OCI-LY3 (cell line): Measurements from ENCODE around the gene ABCB6.
A peak's percentile ranks its signal among the peaks of the same experiment; 100 is the strongest.

Experiments
- H2AFZ ChIP-seq: fragments of 200-600, 300-600 bp; shearing (Covaris generic); 2 replicates; pipeline ENCODE4 v1.6.0; 2014; ENCODE audit warnings: antibody characterized with exemption, low read depth, low read length
- H3K27ac ChIP-seq: fragments of 200-600, 300-600 bp; sonication (generic); 2 replicates; pipeline ENCODE4 v1.5.1; 2014; ENCODE audit warnings: mild to moderate bottlenecking, low read length, moderate library complexity, mixed read lengths
- H3K27me3 ChIP-seq: fragments of 200-600, 300-600 bp; sonication (generic); 2 replicates; pipeline ENCODE4 v1.6.1; 2014; ENCODE audit warnings: low read depth, low read length, mixed read lengths
- H3K36me3 ChIP-seq: fragments of 200-600, 300-600 bp; sonication (generic); replicated peaks from 2 replicates; pipeline ENCODE3; 2014; ENCODE audit warnings: low read depth, low read length, mixed read lengths
- H3K4me1 ChIP-seq: fragments of 300-600, 200-600 bp; sonication (generic); 2 replicates; pipeline ENCODE4 v1.6.1; 2014; ENCODE audit warnings: low read length, mixed read lengths
- H3K4me2 ChIP-seq: fragments of 200-600, 300-600 bp; sonication (generic); 2 replicates; pipeline ENCODE4 v1.6.1; 2014; ENCODE audit warnings: low read length, mixed read lengths
- H3K4me3 ChIP-seq: fragments of 300-600, 200-600 bp; sonication (generic); 2 replicates; pipeline ENCODE4 v1.5.1; 2014; ENCODE audit warnings: antibody characterized with exemption, mild to moderate bottlenecking, low read length, moderate library complexity
- H3K79me2 ChIP-seq: fragments of 300-600, 200-600 bp; shearing (Covaris generic); 2 replicates; pipeline ENCODE4 v1.6.1; 2014; ENCODE audit warnings: mild to moderate bottlenecking, low read length, mixed read lengths
- H3K9ac ChIP-seq: fragments of 300-600, 200-600 bp; shearing (Covaris generic); 2 replicates; pipeline ENCODE4 v1.6.0; 2014; ENCODE audit warnings: mild to moderate bottlenecking, low read length, moderate library complexity
- H3K9me3 ChIP-seq: fragments of 200-600, 300-600 bp; shearing (Covaris generic); 2 replicates; pipeline ENCODE4 v1.6.1; 2014; ENCODE audit warnings: low read length, mixed read lengths; ENCODE audit not compliant: insufficient read depth
- H4K20me1 ChIP-seq: fragments of 200-600, 300-600 bp; sonication (generic); 2 replicates; pipeline ENCODE4 v1.6.1; 2016; ENCODE audit warnings: low read length, mixed read lengths; ENCODE audit not compliant: insufficient read depth
- CTCF ChIP-seq: fragments of 200-600, 300-600 bp; sonication (generic); IDR thresholded peaks from 2 replicates; pipeline ENCODE4 v1.5.1; 2014; ENCODE audit warnings: antibody characterized with exemption, low read length, low read depth
- EZH2phosphoT487 ChIP-seq: fragments of 200-600 bp; shearing (Covaris generic); IDR thresholded peaks from 2 replicates; pipeline ENCODE4 v1.6.1; 2018; ENCODE audit warnings: antibody characterized with exemption, mixed run types, low read depth

The ABCB6 gene

DNA sequence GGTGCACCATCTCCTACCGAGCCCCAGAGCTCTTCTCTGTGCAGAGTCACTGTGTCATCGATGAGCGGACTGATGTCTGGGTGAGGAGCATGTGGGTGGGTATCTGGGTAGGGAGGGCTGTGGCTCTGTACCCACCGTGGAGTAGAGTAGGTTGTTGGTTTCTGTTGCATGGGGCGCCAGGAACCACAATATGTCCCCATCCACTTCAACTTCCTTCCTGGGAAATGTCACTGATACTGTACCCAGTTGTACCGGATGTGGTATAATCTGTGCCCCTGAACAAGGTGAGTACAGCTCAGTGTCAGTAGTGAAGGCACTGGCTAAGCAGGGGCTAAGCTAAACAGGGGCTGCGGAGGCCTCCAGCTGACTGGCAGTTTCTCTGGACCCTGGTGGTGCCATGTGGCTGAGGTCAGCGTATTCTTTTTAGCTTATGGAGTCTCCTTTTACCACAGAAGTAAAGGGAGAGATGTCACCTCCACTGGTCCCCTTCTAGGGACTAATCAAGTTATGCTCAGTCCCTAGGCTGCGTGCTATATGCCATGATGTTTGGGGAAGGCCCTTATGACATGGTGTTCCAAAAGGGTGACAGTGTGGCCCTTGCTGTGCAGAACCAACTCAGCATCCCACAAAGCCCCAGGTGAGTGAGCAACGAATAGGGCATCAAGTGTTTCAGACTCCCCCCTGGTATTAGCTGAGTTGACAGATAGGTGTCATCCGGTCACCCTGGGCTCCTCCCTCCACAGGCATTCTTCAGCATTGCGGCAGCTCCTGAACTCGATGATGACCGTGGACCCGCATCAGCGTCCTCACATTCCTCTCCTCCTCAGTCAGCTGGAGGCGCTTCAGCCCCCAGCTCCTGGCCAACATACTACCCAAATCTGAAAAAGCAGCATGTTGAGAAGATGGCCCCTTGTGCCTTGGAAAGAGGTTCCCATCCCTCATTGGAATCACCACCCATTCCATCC, 29.2 kb upstream of the ABCB6 start:
- no peak overlapping the region for H3K4me3 ChIP-seq
- no peaks in the 10 kb centered on the region for H3K9me3 ChIP-seq
- no peak overlapping the region for H2AFZ ChIP-seq
- H4K20me1 ChIP-seq, result no peaks in the 10 kb centered on the region
- H3K79me2 ChIP-seq, result peaks cover 31% of the 10 kb centered on the region
- H3K4me1 ChIP-seq, result peaks cover 46% of the 10 kb centered on the region
- TF ChIP-seq CTCF (no peak), EZH2phosphoT487 (no peak)
- peaks cover 18% of the 10 kb centered on the region for H3K36me3 ChIP-seq
- no peak overlapping the region for H3K4me2 ChIP-seq
- H3K27ac ChIP-seq, result no peak overlapping the region
- no peak overlapping the region for H3K9ac ChIP-seq
- H3K27me3 ChIP-seq, result no peaks in the 10 kb centered on the region

DNA sequence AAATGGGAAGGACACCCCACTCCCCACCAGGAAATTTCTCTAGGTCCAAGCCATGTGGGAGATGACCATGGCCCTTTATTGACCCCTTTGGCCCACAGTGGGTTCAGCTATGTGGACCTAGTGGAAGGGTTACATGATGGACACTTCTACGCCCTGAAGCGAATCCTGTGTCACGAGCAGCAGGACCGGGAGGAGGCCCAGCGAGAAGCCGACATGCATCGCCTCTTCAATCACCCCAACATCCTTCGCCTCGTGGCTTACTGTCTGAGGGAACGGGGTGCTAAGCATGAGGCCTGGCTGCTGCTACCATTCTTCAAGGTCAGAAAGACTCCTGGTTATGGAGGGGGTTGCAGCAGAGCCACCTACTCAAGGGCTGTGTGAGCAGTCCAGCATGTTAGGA, 27.8 kb upstream of the ABCB6 start:
- Histone ChIP-seq H2AFZ (no peak overlapping the region), H3K9me3 (no peaks in the 10 kb centered on the region), H3K36me3 (peaks cover 13% of the 10 kb centered on the region), H3K4me1 (peaks cover 37% of the 10 kb centered on the region), H3K4me3 (no peak overlapping the region), H3K27ac (no peak overlapping the region), H3K4me2 (no peak overlapping the region), H3K79me2 (peaks cover 18% of the 10 kb centered on the region), H3K27me3 (no peaks in the 10 kb centered on the region), H4K20me1 (no peaks in the 10 kb centered on the region), H3K9ac (no peak overlapping the region)
- TF ChIP-seq EZH2phosphoT487 (no peak), CTCF (no peak)

- H3K27ac ChIP-seq, result peak overlapping the region; percentile 58
- H3K9me3 ChIP-seq, result no peaks in the 10 kb centered on the region
- H3K27me3 ChIP-seq, result no peaks in the 10 kb centered on the region
- H2AFZ ChIP-seq, result no peak overlapping the region
- no peak for TF ChIP-seq CTCF
- no peak for TF ChIP-seq EZH2phosphoT487
- no peaks in the 10 kb centered on the region for H4K20me1 ChIP-seq
- H3K36me3 ChIP-seq, result peaks cover 7% of the 10 kb centered on the region
- H3K4me3 ChIP-seq, result peak overlapping the region; percentile 98
- H3K79me2 ChIP-seq, result peaks cover 16% of the 10 kb centered on the region
- peak overlapping the region; percentile 86 for H3K4me2 ChIP-seq
- peak overlapping the region; percentile 87 for H3K9ac ChIP-seq
- H3K4me1 ChIP-seq, result peaks cover 37% of the 10 kb centered on the region
Measured at GRCh38 chr2:219245899-219246230, 27.1 kb upstream of the ABCB6 start.

- Histone ChIP-seq H3K4me2 (peak within 1 kb of the TSS; percentile 86), H3K4me1 (peaks cover 37% of the 10 kb centered on the region), H2AFZ (peak within 1 kb of the TSS; percentile 56; the same call in 1 of the 2 replicates), H3K9me3 (no peaks in the 10 kb centered on the region), H3K27ac (peak within 1 kb of the TSS; percentile 58), H3K79me2 (peaks cover 16% of the 10 kb centered on the region), H3K4me3 (peak within 1 kb of the TSS; percentile 98), H3K27me3 (no peaks in the 10 kb centered on the region), H3K9ac (peak within 1 kb of the TSS; percentile 87), H3K36me3 (peaks cover 7% of the 10 kb centered on the region), H4K20me1 (no peaks in the 10 kb centered on the region)
- TF ChIP-seq EZH2phosphoT487, result no peak
Measured at GRCh38 chr2:219245148-219245898, 26.6 kb upstream of the ABCB6 start, which contains the start of the genes GLB1L and STK16. TSS of gene GLB1L (minus strand) at chr2:219245444. CDS start at chr2:219243573, 1,871 bp downstream. TSS of gene STK16 (plus strand) at chr2:219245479. CDS start at chr2:219246000, 521 bp downstream.
